GM18907 (cell line): Measurements from ENCODE around the gene ITGA11.

Source experiments
- ATAC-seq: cut with Tn5 transposase; IDR thresholded peaks from one replicate; pipeline ENCODE4 v1.9.1; 2021; ENCODE audit warnings: mild to moderate bottlenecking, moderate library complexity; ENCODE audit not compliant: unreplicated experiment

The ITGA11 gene

GRCh38 chr15:68339481-68339880, 92.5 kb downstream of the ITGA11 start:
- ATAC-seq: no peak

- no peak for ATAC-seq
Observed at GRCh38 chr15:68337826-68338225, 94.1 kb downstream of the ITGA11 start.

- ATAC-seq: no peak
Observed at GRCh38 chr15:68336516-68336915, 95.4 kb downstream of the ITGA11 start.

GRCh38 chr15:68335655-68336054, 96.3 kb downstream of the ITGA11 start:
- ATAC-seq: no peak

GRCh38 chr15:68335251-68335650, 96.7 kb downstream of the ITGA11 start:
- no peak for ATAC-seq

GRCh38 chr15:68334661-68335124, 97.3 kb downstream of the ITGA11 start:
- no peak for ATAC-seq

- no peak for ATAC-seq
Observed at GRCh38 chr15:68333775-68334470, 98.0 kb downstream of the ITGA11 start.

GRCh38 chr15:68332266-68332665, 99.7 kb downstream of the ITGA11 start:
- ATAC-seq: no peak

GRCh38 chr15:68330901-68331300, 101.1 kb downstream of the ITGA11 start:
- ATAC-seq: no peak

GRCh38 chr15:68330416-68330815, 101.5 kb downstream of the ITGA11 start:
- no peak for ATAC-seq

GRCh38 chr15:68328964-68329363, 103.0 kb downstream of the ITGA11 start:
- ATAC-seq: no peak

- ATAC-seq: no peak
Observed at GRCh38 chr15:68328443-68328842, 103.5 kb downstream of the ITGA11 start.

- ATAC-seq: no peak
Observed at GRCh38 chr15:68326711-68327354, 105.1 kb downstream of the ITGA11 start.

GRCh38 chr15:68325726-68326125, 106.2 kb downstream of the ITGA11 start:
- no peak for ATAC-seq

- ATAC-seq: no peak
Observed at GRCh38 chr15:68322796-68323195, 109.2 kb downstream of the ITGA11 start.

- ATAC-seq: no peak
Observed at GRCh38 chr15:68321229-68321628, 110.7 kb downstream of the ITGA11 start.

GRCh38 chr15:68319997-68320396, 112.0 kb downstream of the ITGA11 start:
- ATAC-seq: no peak

GRCh38 chr15:68318931-68319909, 112.7 kb downstream of the ITGA11 start:
- ATAC-seq: no peak

- no peak for ATAC-seq
Observed at GRCh38 chr15:68318008-68318835, 113.7 kb downstream of the ITGA11 start.

GRCh38 chr15:68317281-68318007, 114.5 kb downstream of the ITGA11 start:
- no peak for ATAC-seq
